ENCODE measurements around the gene NOL4L.
A peak's percentile ranks its signal among the peaks of the same experiment; 100 is the strongest.
"Not testable (repeated sequence)": the region's sequence is repeated elsewhere in the genome, so short reads cannot be mapped to it uniquely, and the experiment has no call there.

Gene NOL4L

DNA sequence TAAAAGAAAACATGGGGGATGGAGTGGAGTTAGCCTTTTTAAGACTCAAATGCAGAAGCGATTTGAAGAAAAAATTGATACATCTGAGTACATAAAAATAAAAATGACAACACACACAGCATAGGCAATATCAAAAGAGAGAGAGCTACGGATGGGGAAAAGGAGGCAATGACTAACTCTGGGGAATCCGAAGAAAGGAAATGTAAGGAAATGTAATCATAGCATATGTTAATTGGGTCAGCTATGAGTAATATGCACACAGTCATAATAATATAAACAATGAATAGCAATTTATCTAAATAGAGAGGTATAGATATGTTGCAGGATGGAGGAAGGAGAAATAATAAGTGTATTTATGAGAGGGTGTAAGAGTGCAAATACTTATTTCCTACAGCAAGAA is 83.4 kb downstream of the NOL4L start:
- DNase-seq, result no peak

GRCh38 chr20:32497589-32498224 is 87.4 kb downstream of the NOL4L start:
- DNase-seq, result no peak

- no peak for DNase-seq
Observed at GRCh38 chr20:32496811-32497533, 88.2 kb downstream of the NOL4L start.

- DNase-seq, result no peak
Observed at GRCh38 chr20:32495949-32496348, 89.2 kb downstream of the NOL4L start.

GRCh38 chr20:32495217-32495565 is 89.9 kb downstream of the NOL4L start:
- no peak for DNase-seq

DNA sequence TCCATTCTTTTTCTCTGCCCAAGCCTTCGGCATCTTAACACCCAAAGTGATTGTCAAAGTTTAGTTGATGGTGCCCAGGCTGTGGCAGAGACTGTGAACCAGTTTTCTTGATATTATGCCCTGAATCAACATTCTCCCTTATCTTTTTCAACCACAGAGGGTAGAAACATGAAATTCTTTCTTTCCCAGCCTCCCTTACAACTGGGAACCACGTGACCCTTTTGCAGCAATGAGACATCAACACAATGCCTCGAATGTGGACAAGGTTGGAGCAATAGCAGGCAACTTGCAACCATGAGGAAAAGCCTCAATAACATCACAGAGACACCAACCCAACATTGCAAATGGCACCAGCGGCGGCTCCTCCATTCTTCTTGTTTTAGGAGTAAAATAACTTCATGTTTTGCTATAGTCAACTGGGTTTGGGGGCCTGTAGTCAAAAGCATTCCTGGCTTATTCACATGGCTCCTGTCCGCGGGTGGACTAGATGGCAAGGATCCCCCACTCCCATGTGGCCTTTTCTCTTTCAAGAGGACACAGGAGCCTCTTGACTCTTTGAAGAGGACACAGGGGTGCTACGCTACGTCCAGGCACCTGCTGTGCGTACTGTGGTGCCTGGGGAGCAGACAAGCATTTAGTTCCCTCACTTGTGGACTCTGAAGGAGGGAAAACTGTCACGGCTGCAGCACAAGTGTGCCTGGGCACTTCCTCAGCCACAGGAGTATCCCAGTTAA is 90.5 kb downstream of the NOL4L start:
- no peak for DNase-seq

GRCh38 chr20:32493356-32493755 is 91.8 kb downstream of the NOL4L start:
- DNase-seq, result no peak

DNA sequence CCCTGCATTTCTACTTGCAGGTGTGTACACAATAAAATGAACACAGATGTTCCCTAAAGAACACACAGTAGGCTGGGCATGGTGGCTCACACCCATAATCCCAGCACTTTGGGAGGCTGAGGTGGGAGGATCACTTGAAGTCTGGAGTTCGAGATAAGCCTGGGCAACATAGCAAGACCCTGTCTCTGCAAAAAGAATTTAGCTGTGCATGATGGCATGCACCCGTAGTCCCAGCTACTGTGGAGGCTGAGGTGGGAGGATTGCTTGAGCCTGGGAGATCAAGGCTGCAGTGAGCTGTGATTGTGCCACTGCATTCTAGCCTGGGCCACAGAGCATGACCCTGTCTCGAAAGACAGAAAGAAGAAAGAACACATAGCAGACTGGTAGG is 93.4 kb downstream of the NOL4L start:
- DNase-seq, result not testable (repeated sequence)

DNA sequence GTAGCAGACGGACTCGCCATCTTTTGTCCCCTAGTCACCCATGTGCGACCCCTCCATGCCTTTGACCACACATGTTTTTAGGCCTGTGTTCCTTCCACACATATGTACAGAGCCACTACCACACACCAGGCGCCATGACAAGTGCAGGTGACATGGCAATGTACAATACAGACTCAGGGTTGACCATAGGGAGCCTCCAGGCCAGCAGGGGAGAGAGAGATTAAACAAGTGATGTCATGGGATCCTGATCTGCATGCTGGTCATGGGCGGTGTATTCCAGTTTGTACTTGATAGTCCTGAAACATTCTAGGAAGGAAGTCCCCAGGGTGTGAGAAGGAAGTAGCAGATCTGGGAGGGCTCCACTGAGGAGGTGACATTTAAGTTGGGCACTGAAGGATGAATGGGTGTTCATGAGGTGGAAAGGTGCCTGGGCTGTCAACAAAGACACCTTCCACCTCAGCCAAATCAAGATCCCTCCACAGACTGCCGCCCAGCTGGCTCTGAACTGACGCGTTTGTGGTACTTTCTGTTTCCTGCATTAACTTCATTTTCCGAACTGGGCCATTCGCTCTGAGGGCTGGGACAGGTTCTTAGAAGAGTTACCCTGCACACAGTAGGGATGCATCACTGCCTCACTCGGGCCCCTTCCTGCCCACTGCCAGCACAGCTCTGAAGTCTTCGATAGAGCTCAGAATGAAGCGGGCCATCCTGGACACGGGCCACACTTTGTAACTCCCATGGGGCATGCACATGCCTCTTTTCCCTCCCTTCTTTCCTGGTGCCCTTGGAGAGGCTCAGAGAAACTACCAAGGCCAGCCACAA is 94.0 kb downstream of the NOL4L start:
- no peak for DNase-seq

GRCh38 chr20:32488066-32488838 is 96.9 kb downstream of the NOL4L start:
- no peak for DNase-seq

DNA sequence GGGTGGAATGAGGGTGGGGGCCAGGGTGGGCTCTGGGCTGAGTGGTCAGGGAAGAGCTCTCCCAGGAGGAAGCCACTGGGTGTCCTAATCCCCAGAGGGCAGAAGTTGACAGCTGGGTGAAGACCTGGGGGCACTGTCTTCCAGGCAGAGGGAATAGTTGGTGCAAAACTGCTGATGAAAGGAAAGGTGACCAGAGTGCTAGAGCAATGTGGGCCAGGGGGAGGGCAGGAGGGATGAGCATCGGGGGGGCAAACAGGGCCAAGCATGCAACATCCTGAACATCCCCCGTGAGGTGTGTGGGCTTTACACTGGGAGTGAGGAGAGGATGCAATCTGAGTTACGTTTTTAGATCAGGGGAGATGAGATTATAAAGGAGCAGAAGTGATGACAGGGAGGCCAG is 97.8 kb downstream of the NOL4L start:
- no peak for DNase-seq

DNA sequence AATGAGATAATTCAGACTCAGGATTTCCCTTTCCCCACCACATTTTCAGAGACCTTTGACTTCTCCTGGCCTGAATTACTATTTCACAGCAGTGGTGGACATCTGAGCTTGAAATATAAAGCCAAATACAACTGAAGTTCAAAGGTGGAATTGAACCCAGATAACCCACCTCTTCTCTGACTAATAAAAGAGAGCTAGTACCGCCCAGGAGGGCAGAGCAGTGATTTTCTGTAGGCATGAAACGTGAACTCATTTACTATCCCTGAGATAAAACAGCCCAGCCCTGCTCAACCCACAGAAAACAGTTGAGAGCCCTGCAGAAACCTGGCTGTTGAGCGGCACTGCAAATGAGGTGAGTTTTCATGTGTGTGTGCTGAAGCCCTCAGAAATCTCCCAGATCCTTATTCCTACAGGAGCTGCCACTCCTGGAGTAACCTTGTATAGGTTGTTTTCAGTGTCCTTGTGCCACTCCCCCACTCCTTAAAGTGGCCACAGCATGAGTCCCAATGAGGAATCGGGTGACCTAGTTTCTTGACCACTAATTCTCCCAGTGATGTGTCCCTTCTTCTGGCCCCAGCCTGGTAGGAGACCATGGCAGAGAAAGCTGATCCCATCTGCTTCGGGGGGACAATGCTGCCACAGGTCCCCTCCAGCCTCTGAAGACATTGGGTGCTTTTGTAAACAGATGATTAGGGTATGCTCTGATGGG is 99.2 kb downstream of the NOL4L start:
- no peak for DNase-seq

DNA sequence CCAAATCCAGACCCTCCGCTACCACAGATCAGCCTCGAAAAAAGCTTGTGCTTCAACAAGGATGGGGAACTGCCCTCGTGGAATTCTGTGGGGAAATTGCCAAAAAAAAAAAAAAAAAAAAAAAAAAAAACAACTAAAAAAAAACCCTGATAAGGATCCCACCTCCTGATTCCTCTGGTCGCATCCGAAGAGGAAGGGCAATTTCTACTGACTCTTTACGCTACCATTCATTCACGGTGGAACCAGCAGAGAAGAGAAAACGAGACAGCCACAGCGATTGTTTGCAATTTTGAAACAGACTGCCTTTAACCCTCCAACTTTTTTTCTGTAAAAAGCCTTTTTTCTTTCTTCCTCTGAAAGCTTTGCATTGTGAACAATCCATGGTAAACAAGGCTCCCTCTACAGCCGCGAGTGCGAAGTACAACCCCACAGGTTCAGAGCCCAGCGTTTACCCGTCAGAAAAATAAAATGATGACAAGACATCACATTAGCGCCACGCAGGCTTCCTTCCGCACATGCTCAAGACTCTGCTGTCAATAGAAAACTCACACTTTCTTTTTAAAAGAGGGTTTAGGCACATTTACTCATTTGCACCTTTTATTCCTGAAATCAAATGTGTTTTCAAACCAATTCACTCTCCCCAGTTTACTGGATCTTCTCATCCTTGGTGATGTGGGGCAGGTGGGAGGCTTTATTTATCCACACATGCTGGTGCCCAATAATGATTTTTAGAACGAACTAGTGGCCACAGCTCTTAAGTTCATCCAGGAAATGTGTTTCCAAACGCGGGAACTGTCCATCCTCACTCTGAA is 100.0 kb downstream of the NOL4L start:
- DNase-seq, result peak; percentile 84

- DNase-seq, result peak; percentile 29
Observed at GRCh38 chr20:32484225-32484957, 100.7 kb downstream of the NOL4L start.

- peak; percentile 66 for DNase-seq
Observed at GRCh38 chr20:32483351-32484224, 101.5 kb downstream of the NOL4L start.

DNA sequence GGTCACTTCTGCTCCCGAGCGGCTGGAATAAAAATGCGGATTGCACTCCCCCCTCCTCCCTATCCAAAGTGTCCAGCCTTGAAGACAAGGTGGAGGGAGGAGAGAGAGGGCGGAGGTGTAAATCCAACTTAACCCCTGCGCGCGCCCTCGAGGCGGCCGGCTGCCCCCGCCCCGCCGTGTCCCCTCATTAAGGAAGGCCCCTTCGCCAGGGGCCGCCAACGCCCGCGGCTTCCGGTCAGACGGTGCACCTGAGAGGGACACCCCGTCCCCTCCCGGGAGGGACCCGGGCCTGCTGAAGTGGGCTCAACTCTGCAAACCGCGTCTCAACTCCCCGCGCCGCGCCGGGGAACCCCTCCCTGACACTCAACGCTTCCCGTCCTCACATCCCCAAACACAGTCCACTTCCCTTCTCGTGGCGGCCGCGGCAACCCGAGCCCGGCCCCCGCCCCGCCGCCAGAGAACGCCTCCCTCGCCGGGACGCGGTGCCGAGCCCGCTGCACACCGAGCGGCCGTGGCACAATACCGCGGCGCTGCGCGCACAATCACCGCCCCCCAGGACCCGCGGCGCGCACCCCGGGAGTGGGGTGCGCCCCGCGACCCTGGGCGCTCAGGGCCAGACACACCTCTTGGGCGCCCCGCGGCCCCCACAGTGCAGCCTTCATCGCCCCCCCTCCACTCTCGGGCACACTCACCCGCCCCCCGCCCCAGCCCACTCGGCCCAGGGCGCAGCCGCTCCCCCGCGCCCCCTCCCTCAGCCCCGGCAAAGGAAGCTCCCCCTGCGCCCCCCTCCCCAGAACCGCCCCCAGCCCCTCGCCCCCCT is 102.5 kb downstream of the NOL4L start:
- DNase-seq, result peak; percentile 28

DNA sequence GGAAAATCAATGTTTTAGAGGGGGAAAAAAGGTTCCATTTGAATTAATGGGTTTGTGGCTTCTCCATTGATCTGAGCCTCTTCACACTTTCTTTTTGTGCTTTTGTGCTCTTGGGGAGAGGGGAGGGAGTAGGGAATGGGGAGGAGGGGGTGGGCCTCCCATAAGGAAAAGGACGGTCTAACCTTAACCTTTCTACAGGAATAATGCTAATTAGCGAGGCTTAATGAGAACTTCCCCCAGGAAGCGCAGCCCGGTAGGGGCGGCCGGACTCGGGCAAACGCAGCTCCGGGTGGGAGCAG is 103.0 kb downstream of the NOL4L start:
- DNase-seq, result no peak

All from stimulated activated naive CD4-positive, alpha-beta T cell treated with Interleukin-2 at 50 U/mL for 16 hours (primary cell).